Measurements from ENCODE around the gene IRF2BP2. TPM values are rescaled to one million over a fixed set of nuclear protein-coding genes. Genes with fewer than 3 reads are reported as not detected.

IRF2BP2 gene
- total and polyA plus RNA-seq, 2 of the 13 experiments (the other 11 are each of a cell fraction or from before 2014, with no cell fraction given), result 140 to 147 TPM

DNA sequence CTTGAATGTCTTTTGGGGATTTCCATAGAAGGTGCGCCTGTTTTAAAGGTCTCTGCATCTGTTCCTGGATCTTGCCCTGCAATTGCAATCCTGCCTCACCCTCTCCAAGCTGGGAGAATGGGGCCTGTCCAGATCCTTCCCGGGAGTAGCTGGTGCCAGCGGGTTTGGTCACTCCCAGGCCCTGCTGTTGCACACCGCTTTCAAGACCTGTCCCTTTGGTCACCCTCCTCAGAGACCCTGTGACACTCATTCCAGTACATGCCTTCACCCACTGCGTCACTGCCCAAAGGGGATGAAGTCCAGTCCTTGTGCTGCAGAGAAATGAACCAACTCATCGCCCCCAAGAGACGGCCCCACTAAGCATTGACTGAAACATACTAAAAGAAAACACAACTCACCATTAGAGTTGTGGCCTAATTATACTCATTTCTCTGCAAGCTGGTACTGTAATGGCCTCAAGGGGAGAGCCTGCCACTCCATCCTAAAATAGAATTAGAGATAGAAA lies 1.9 kb upstream of the IRF2BP2 start (continued):
- TF ChIP-seq, protein P1, sequence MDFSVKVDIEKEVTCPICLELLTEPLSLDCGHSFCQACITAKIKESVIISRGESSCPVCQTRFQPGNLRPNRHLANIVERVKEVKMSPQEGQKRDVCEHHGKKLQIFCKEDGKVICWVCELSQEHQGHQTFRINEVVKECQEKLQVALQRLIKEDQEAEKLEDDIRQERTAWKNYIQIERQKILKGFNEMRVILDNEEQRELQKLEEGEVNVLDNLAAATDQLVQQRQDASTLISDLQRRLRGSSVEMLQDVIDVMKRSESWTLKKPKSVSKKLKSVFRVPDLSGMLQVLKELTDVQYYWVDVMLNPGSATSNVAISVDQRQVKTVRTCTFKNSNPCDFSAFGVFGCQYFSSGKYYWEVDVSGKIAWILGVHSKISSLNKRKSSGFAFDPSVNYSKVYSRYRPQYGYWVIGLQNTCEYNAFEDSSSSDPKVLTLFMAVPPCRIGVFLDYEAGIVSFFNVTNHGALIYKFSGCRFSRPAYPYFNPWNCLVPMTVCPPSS (IDR thresholded peaks at IDR 0.05), result no peak
- TF ChIP-seq ZNF720 (CRISPR knock-in tag; IDR thresholded peaks at IDR 0.05) (no peak), ARHGAP35 (CRISPR knock-in tag; IDR thresholded peaks at IDR 0.05; ENCODE audit: borderline replicate concordance) (no peak), ETV6 (CRISPR knock-in tag; conservative IDR thresholded peaks at IDR 0.05) (no peak), NFRKB (IDR thresholded peaks at IDR 0.05) (no peak), TOE1 (CRISPR knock-in tag; IDR thresholded peaks at IDR 0.05) (no peak), ZNF263 (CRISPR knock-in tag; IDR thresholded peaks at IDR 0.05) (peak; percentile 24; the same call in 1 of the 2 replicates), EP300 (IDR thresholded peaks at IDR 0.05; ENCODE audit: low read depth in 2 of 2, low read length in 2 of 2) (peak in 1 of 2 experiments; percentile 83; a peak in 1 of 4 replicates), EP300 (CRISPR knock-in tag; IDR thresholded peaks at IDR 0.05; ENCODE audit: borderline replicate concordance) (0 out of 2 replicates have a peak, but pooled peaks have one; percentile 45), WIZ (CRISPR knock-in tag; IDR thresholded peaks at IDR 0.05) (no peak), SP5 (CRISPR knock-in tag; IDR thresholded peaks at IDR 0.05; ENCODE audit: borderline replicate concordance, low read depth) (no peak), ATF7-NPFF (CRISPR knock-in tag; IDR thresholded peaks at IDR 0.05; ENCODE audit: low read depth) (no peak), KLF6 (CRISPR knock-in tag; IDR thresholded peaks at IDR 0.05) (no peak), MAFF (IDR thresholded peaks at IDR 0.05; ENCODE audit: low read depth, low read length) (no peak), KLF16 (CRISPR knock-in tag; IDR thresholded peaks at IDR 0.05) (no peak), ZSCAN12 (CRISPR knock-in tag; IDR thresholded peaks at IDR 0.05) (no peak), MXD4 (CRISPR knock-in tag; IDR thresholded peaks at IDR 0.05) (no peak), NFYB (CRISPR knock-in tag; IDR thresholded peaks at IDR 0.05) (no peak), ZNF619 (CRISPR knock-in tag; IDR thresholded peaks at IDR 0.05) (no peak), GMEB1 (CRISPR knock-in tag; IDR thresholded peaks at IDR 0.05; ENCODE audit: borderline replicate concordance) (no peak), ISL2 (CRISPR knock-in tag; IDR thresholded peaks at IDR 0.05) (no peak), ZEB1 (IDR thresholded peaks at IDR 0.05; ENCODE audit: insufficient replicate concordance, low read depth) (no peak), YY1 (IDR thresholded peaks at IDR 0.05; ENCODE audit: insufficient read depth, insufficient replicate concordance, low read depth, low read length) (no peak)
- TF ChIP-seq, protein P2, sequence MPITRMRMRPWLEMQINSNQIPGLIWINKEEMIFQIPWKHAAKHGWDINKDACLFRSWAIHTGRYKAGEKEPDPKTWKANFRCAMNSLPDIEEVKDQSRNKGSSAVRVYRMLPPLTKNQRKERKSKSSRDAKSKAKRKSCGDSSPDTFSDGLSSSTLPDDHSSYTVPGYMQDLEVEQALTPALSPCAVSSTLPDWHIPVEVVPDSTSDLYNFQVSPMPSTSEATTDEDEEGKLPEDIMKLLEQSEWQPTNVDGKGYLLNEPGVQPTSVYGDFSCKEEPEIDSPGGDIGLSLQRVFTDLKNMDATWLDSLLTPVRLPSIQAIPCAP (CRISPR knock-in tag; IDR thresholded peaks at IDR 0.05; ENCODE audit: low read depth), result no peak
- TF ChIP-seq, protein P3, sequence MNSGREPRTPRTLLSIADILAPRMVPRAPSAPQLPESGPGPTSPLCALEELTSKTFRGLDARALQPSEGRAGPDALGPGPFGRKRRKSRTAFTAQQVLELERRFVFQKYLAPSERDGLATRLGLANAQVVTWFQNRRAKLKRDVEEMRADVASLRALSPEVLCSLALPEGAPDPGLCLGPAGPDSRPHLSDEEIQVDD (CRISPR knock-in tag; IDR thresholded peaks at IDR 0.05; ENCODE audit: borderline replicate concordance), result no peak
- TF ChIP-seq, protein P4, sequence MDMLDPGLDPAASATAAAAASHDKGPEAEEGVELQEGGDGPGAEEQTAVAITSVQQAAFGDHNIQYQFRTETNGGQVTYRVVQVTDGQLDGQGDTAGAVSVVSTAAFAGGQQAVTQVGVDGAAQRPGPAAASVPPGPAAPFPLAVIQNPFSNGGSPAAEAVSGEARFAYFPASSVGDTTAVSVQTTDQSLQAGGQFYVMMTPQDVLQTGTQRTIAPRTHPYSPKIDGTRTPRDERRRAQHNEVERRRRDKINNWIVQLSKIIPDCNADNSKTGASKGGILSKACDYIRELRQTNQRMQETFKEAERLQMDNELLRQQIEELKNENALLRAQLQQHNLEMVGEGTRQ (IDR thresholded peaks at IDR 0.05; ENCODE audit: low read depth, low read length), result no peak; the same call in 1 of the 2 replicates
- TF ChIP-seq, protein P4 (CRISPR knock-in tag; IDR thresholded peaks at IDR 0.05; ENCODE audit: borderline replicate concordance), result no peak

Data from HepG2 (cell line).